K562 treated with DMSO at 1 percent for 48 hours (cell line): ENCODE measurements around the gene SMARCA5. TPM values are rescaled to one million over a fixed set of nuclear protein-coding genes. Genes with fewer than 3 reads are reported as not detected.

Experiments
- total RNA-seq: library from RNA; unstranded; fragments of 300-600 nt; gene quantifications from 2 replicates; pipeline ENCODE4 v1.2.3, GENCODE V29; 2022; ENCODE audit warnings: low replicate concordance; ENCODE audit errors: extremely low read depth

The SMARCA5 gene
- total RNA-seq: not detected in 2 replicates

DNA sequence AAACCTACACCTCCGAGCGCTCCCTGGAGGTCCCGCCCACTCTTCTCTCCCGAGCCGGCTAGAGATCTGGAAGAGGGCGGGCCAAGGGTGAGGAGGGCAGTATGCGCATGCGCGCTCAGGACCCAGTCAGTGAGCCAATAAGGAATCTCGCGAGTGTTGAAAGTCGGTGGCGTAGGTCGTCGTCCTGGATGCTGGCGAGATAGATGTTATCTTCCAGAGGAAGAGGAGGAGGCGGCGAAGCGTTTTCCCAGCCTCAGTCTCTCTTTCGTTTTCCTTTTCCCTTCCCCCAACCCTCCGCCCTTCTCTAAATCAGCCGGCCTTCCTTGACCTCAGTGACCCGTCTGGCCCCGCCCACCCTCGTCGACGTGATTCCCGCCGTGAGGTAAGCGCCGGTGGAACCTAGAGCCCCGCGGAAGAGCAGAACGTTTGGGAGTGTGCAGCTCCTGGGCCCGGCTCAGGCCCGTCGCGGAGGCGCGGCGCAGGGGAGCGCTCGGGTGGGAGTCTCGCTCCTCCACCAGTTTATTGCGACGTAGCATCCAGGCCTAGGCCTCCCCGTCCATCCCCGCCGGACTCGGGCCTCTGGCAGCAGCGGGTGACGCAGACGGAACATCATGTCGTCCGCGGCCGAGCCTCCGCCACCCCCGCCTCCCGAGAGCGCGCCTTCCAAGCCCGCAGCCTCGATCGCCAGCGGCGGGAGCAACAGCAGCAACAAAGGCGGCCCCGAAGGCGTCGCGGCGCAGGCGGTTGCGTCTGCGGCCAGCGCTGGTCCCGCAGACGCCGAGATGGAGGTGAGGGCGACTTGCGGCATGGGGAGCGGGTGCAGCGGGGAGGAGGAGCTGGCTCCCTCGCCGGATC lies at the start of gene SMARCA5:
TSS of gene SMARCA5 (plus strand) at position 389 of the 855 bp plus-strand sequence. CDS start at position 612, 223 bp downstream.

Other genes starting within 250 kb of the SMARCA5 start
- gene GAB1, start 176.8 kb upstream of the SMARCA5 start, total RNA-seq: not detected in 2 replicates
- gene FREM3, start 187.0 kb downstream of the SMARCA5 start, total RNA-seq: not detected in 2 replicates